GM18519 (cell line): ENCODE results near the gene DMBX1.

ENCODE experiments used
- ATAC-seq: cut with Tn5 transposase; IDR thresholded peaks from one replicate; pipeline ENCODE4 v1.9.1; 2021; ENCODE audit warnings: mild to moderate bottlenecking, moderate library complexity; ENCODE audit not compliant: unreplicated experiment, low FRiP score

Gene DMBX1

DNA sequence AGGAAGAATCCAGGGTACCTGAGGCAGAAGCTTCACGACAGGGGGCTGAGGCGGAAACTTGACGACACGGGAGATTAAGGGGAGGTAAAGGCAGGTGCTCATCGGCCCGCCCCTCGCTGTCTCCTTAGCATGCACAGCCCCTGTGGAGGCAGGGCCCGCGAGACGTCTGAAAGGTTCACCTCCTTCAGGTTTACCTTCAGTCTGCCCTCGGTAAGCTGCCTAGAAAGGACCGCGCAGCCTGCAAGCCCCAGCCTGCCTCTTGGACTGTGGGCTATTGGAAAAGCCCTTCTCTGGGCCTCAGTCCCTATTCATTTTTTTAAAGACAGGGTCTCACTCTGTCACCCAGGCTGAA, 33.3 kb downstream of the DMBX1 start:
- ATAC-seq = no peak

DNA sequence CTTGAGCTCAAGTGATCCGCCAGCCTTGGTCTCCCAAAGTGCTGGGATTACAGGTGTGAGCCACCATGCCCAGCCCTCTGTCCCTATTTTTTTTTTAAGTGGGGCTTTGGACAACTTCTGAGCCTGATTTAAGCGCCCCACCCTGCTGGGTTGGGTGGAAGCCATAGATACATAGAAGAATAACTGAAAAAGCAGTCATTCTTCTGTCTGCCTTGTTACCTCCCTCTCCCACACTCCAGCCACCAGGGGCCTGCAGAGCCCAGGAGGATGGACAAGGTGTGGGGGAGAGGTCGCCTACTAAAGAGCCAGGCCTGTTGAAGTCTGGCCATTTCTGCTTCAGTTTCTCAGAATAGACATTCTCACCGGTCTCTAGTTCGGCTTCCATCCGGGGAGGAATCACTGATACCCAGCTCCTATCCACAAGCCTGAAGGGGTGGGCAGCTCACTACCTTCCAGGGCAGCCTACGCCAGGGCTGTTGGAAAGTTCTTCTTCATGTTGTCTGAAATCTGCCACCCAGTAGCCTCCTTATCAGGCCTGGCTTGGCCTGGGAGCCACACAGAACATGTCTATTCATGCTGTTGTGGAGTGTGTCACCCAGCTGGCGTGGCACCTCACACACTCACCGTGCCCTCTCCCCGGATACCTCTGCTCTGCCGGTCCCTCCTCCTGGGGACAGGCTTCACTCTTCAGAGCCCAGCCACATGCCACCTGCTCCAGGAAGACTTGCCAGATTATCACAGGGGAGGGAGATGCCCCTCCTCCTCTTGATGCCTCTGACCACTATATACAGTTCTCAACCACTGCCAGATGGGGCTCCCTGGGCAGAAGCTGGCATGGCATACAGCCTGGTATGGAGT, 34.1 kb downstream of the DMBX1 start:
- ATAC-seq = no peak

DNA sequence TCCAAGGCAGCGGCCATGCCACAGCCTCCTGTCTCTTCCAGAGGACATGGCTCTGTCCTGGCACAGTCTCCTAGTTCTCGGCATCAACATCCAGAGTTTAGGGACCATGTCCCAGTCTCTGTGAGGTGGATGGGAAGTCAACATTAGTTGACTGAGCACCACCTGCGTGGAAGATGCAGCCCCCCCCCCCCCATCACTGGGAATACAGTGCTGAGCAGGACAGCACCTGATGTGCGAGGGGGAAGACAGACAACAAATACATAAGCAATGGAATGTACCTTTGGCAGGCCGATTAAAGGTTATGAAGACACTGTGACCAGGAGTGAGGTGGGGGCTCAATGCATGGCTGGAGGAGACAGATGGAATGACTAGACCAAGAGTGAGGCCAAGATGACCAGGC, 35.2 kb downstream of the DMBX1 start:
- ATAC-seq = no peak

DNA sequence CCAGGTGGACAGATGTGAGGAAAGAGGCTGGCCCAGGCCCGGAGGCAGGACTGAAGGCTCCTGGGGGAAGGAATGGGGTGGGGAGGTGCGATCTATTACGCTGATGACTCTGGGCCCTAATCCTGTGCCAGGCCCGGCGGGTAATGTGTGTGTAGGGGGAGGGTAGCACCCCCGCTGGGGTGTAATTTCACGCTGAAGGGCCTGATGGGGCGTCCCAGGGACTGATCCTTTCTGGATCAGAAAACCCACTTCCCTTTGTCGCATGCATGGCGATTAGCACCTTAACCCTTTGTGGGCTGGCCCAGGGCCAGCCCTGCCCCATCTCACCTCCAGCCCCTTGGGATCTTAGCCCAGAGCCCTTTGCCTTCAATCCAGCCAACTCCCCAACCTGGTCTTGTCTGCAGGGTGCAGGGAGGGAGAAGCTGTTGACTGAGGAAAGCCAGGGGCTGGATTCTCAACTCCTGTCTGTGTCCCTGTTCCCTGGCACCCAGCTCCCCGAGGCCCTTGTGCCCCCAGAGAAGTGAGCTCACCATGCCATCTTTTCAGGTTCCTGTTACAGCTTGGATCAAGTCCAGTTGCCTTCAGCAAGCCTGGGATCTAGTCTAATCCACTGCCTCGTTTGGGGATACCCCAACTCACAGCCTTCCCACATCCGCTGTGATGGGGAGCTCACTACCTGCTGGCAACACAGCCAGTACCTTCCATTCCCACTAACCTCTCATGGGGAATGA, 35.8 kb downstream of the DMBX1 start:
- ATAC-seq = no peak

DNA sequence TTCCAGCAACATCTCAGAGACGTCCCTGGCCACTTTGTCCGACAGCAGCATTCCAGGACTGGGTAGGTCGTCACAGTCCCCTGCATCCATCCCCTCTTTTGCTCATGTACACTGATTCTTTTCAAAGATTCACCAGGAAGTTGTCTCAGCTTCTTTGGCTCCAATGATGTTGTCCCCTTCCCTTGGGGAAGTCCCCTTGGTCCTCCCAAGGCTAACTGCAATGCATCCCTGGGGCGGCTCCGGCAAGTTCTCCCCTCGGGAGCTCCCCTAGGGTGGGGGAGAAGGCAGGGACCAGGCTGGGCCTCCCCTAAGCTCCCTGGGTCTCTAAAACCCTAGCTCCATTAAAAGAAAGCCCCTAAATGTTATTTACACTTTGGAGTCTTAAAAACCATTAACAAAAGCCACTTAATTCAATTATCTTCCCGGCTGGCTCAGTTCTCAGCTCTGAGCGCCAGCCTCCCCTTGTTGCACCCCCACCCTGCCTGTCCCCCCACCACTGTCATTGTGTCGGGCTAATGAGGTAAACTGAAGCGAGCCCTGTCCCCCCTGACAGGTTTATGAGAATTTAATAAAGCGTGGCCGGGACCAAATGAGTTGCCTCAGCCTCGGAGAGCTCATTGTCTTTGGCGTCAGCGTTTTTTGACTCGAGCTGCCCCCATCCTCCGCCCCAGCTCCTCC, 36.5 kb downstream of the DMBX1 start:
- no peak for ATAC-seq

DNA sequence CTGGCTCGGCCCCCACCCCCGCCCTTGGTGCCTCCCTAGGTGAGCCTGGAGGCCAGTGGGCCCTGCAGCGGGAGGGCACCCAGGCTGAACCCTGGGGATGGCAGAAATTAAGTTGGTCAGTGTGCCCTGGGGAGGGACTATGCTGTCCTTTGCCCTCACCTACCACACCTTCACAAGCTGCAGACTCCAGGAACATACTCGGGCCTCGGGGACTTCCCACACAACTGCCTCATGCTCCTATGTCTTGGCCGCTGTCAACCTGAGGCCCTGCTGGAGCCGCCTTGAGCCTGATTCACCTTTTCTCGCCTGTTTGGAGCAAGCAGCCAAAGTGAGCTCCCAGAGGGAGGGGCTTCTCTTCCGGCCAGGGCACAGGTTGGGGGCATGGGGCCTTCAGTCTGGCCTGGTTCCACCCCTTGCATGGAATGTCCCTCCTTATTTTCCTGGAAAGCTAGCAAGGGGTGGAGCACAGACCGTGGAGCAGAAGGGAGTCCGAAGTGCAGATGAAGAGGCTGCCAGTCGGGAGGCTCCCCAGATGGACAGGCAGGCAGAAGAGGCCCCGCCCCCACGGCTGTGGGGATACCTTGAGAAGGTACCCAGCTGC, 37.2 kb downstream of the DMBX1 start:
- ATAC-seq = no peak

DNA sequence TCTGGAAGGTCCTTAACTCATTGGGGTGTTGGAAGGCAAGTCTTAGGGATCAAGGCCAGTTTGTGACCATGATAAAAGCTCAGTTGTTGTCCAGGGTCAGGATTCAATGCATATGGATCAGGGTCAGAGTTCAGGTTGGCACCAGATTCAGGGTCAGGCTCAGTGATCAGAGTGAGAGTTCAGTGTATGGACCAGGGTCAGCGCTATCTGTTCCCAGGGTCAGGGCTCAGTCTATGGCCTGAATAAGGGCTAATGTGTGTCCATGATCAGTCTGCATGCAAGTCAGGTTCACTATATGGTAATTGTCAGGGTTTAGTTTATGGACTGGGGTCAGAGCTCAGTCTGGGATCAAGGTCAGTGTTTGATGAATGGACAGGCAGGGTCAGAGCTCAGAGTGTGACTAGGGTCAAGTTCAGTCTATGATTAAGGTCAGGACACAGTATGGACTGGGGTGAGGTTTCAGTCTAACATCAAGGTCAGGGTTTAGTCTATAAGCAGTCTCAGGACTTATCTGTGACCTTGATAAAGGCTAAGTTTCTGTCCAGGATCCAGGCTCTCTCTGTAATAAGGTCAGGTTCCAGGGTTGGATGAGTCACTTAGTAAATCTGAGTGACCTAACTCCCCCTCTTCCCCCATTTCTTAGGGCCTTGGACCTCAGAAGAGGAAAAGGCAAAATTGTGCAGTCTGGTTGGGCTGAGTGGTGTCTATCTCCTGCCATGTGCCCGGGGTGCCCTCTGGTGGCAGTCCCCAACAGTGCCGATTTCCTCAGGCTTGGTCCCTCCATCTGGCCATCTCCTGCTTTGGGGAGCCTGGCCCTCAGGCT, 38.0 kb downstream of the DMBX1 start:
- no peak for ATAC-seq

DNA sequence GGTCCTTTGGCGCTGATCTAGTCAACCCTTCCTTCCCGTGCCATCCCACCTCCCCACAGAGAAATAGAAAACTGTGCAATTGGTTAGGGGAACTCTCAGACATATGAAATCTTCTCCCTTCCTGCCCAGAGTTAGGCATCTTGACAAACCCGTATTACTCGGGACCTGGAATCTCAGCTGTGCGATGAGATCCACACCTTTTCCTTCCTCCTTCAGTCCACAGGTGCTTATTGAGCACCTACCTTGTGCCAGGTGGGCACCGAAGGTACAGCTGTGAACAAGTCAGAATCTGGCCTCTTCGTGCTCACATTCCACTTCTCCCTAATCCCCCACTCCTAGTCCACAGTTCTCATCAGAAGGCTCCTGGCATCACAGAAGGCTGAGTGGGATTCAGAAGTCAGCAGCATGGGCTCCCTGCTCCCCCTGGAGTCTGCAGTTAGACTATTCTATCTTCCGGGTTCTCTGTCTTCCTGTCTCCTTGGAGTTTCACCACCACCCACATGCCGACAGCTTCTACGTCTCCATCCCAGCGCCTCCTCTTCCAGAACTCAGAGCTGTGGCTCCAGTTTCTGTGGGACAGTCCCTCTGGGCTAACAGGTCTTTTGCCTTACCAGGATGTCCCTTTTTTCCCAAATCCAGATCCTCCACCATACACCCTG, 38.8 kb downstream of the DMBX1 start:
- no peak for ATAC-seq

DNA sequence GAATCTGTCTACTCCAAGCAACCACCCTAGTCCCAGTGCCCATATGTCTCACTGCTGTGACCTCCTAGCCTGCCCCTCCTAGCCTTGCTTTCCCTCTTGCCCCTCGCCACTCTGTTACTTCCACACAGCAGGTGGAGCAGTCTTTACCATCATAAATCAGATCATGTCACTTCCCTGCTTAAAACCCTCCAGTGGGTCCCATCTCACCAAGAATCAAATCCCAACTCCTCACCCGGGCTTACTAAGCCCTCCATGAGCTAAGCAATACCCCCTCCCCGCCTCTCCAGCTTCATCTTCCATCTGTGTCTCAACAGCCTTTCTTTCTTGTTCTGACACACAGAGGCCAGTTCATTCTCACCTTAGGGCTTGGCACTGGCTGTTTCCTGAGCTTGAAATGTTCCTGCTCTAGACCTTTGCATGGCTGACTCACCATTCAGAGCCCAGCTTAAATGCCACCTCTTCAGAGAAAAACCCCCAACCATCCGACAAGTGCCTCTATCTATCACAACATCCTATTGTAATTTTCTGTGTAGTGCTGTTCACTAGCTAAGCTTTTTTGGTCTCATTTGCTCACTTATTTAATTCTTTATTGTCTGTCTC, 39.5 kb downstream of the DMBX1 start:
- no peak for ATAC-seq

DNA sequence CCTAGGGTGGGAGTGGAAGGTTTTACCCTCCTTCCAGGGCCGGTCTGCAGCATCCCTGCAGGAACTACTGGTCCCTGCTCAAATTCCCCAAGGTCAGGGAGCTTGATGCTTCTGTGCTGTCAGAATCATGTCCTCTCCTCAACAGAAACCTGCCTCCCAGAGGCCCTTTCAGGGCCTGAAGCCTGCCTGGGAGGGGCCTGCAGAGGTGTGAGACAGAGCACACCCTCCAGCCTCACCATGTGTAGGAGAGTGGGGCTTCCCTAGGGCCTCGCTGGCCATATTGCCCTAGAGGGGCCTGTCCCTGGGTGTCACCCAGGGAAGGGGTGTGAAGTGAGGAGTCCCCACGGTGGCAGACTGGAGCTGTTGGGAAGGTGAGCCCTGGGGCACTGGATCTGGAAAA, 40.7 kb downstream of the DMBX1 start:
- no peak for ATAC-seq

DNA sequence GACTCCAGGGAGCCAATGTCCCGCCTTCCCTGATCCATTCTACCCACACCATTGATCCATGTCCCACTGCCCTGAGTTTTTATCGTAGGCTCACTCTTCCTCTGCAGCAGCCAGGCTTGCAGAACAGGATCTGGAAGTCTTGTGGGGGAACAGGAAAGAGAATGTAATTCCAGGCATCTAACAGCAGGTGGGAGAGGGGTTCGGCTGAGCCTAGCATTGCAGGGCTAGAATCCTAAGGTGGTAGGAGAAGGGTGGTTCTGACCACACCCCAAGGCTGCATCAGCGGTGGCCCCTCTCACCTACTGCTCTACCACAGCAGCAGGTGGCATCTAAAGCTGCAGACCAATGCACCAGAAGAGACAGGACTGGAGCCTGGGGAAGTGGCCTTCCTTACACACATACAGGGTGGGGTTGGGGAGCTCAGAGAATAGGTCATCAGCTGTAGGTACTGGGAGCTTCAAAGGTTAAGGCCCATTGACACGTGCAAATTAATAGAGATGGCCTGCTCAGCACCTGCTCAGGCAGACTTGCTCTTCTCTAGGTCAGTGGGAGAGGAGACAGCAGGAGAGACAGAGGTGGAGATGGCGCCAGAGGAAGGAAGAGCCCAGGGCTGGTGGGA, 41.3 kb downstream of the DMBX1 start:
- ATAC-seq = no peak

DNA sequence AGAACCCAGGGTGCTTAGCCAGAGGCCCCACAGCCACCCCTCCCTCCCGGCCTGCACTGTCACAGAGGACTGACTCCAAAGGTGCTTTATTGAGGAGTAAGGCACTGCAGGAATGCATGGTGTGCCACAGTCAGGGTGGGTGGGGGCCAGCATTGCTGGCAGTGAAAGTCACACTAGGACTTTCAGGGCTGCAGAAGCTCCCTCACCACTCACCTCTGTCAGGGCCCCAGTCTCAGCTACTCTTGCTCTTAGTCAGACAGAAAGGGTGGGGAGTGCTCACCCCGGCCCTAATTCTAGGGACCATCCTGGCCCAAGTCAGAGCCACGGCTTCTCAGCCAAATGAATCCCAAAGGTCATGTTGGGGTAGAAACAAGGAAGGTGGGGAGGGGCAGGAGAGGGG, 42.5 kb downstream of the DMBX1 start:
- no peak for ATAC-seq

DNA sequence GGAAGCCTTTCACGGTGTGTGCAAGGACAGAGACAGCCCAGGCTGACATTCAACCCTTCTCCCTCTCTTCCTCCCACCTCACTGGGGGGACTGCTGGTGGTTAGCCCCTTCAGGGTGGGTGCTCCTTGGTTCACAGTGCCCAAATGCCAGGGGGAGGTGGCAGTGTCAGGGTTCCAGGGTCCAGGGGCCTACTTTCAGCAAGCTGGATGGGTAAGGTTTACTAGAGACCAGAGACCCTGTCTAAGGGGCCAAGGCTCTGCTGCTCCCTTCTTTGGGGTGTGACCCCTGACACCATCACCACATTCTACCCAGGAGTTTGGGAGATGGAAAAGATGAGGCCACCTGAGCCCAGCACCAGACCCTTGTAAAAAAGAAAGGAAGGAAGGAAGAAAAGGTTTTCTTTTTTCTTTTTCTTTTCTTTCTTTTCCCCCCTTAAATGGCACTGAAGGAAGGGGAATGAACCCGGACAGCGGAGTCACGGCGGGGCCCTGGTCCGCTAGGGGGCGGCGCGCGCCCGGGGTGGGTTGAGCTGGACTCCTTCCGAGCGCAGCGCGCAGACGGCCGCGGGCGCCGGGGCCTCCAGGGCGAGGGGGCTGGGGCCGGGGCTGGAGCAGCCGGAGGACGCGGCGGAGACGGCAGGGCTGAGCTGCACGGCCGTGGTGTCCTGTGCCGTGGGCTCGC, 43.0 kb downstream of the DMBX1 start:
- ATAC-seq = no peak

DNA sequence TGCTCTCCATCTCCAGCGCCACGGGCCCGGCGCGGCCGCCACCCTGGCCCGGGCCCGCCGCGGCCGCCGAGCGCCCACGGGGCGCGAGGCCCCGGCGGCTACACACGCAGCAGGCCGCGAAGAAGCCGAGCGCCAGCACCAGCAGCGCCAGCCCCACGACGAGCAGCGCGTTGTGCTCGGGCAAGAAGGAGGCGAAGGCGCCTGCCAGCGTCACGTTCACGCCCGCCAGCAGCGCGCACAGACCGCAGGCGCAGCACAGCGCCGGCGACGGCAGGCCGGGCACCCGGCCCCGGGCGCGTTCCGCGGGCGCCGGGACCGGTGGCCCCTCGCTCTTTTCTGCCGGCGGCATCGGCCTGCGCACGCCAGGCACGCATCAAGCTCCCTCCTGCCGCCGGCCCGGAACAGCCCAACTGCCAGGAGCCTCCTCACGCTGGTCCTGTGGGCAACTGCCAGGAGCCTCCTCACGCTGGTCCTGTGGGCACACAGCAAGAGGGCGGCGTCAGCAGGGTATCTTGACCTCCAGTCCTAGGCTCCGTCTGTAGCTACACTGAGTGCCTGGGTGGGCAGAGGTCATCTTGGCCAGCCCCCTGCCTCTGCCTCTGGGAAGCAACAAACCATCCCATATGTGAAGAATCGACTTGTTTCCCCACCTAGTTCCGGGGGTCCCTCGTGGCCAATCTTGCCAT, 43.7 kb downstream of the DMBX1 start:
- no peak for ATAC-seq

DNA sequence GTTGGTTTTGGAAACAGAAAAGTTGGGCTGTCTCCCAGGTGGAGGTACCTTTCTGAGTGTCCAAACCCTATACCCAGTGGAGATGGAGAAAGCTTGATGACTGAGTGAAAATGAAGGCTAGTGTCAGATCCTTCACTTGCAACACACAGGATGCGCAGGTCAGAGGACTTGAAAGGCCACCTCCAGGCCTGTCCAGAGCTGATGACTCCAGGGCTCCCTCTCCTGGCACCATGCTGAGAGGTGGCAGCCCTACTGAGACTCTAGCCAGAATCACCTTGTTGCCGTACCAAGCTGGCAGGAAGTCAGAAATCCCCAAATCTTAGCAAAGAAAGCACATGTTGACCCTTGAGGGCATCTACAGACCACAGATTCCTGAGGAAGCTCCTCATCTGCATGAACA, 45.4 kb downstream of the DMBX1 start:
- no peak for ATAC-seq

DNA sequence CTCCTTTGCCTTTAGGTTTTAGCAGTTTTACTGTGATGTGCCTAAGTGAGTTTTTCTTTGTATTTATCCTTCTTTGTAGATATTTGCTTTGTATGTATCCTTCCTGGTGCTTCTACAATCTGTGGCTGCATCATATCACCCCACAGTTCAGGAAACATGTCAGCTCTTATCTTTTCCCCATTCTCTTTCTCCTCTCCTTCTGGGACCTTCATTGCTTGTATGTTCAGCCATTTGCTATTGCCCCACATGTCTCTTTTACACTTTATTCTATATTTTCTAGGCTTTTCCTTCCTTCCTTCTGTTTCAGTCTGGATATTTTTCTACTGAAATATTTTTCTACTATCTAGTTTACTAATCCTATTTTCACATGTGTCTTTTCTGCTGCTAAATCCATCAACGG, 46.9 kb downstream of the DMBX1 start:
- ATAC-seq = no peak

DNA sequence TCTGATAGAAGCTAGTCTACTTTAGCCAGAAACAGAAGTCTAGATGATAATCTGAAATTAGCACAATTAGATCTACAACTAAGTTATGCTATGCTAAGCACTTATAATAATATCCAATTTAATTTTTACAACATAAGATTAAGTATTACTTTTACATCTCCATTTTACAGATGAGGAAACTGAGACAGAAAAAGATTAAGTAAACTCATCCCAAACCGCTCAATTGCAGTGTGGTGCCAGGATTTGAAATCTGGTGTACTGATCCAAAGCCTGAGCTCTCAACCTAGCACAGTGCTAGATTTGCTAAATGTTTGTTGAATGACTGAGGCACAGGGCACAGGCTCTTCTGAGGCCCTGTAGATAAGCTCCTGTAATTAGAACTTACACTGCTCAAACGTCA, 48.0 kb downstream of the DMBX1 start:
- no peak for ATAC-seq

DNA sequence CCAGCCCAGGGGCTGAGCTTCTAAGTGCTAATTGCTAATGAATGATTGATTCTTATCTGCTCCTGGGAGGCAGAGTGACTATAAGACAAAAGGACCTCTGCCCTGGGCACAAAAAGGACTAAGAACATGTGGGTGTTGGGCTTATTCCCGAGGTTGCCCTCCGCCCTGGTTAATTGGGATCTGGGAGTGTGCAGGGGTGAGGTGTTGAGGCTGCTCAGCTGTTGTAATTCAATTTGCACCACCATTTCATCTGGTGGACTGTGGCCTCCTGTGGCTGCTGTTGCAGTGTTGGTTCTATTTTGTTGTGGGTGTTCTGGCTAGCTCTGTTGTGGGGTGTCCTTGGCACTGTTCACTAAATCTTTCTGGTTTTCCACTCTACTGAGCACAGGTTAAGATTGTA, 48.5 kb downstream of the DMBX1 start:
- no peak for ATAC-seq
